ENCODE results near the gene SAMD15. TPM values are rescaled to one million over a fixed set of nuclear protein-coding genes. Genes with fewer than 3 reads are reported as not detected.

Gene SAMD15
- total RNA-seq, 4 donors from 2014 or later, result 0.11 TPM; not detected in 3

DNA sequence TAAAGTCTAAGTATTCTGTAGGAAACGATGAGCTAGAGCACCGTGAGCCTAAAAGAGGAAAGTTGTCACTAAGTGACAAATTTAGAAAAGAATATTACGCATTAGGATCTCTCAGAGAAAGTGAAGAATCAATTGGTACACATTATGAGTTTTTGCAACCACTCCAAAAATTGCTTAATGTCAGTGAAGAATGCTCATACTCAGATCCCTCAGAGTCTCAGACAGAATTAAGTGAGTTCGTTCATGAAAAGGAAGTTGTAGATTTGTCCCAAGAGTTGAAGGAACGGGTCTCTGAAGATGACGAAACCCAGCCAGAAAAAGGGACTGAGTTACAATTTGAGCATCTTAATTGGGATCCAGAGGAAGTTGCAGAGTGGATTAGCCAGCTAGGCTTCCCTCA is 1.5 kb downstream of the SAMD15 start:
- TF ChIP-seq, protein P1, sequence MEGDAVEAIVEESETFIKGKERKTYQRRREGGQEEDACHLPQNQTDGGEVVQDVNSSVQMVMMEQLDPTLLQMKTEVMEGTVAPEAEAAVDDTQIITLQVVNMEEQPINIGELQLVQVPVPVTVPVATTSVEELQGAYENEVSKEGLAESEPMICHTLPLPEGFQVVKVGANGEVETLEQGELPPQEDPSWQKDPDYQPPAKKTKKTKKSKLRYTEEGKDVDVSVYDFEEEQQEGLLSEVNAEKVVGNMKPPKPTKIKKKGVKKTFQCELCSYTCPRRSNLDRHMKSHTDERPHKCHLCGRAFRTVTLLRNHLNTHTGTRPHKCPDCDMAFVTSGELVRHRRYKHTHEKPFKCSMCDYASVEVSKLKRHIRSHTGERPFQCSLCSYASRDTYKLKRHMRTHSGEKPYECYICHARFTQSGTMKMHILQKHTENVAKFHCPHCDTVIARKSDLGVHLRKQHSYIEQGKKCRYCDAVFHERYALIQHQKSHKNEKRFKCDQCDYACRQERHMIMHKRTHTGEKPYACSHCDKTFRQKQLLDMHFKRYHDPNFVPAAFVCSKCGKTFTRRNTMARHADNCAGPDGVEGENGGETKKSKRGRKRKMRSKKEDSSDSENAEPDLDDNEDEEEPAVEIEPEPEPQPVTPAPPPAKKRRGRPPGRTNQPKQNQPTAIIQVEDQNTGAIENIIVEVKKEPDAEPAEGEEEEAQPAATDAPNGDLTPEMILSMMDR (IDR thresholded peaks at IDR 0.05 in 4 of 5, conservative IDR thresholded peaks at IDR 0.05 in 1 of 5), result no peak
- no peak for TF ChIP-seq POLR2A (IDR thresholded peaks at IDR 0.05)
- Histone ChIP-seq H3K4me3 (no peak overlapping the region), H3K4me1 (peaks cover 11 to 12% of the 10 kb centered on the region in 2 donors), H3K27ac (no peak overlapping the region), H3K36me3 (no peaks in the 10 kb centered on the region), H3K9me3 (no peaks in the 10 kb centered on the region), H3K27me3 (no peaks in the 10 kb centered on the region)
- in situ Hi-C loops (cut with MboI; ENCODE audit: low sequenced_read_pairs in 4 of 4) (no loop called here), intact Hi-C loops (cut with DNase I; ENCODE audit: low total_unique reads) (loop anchor here (5.0 kb wide), 1 partner anchor 76 kb away; no protein-coding TSS in a partner anchor)
- ATAC-seq, result no peak
- DNase-seq, result no peak

DNA sequence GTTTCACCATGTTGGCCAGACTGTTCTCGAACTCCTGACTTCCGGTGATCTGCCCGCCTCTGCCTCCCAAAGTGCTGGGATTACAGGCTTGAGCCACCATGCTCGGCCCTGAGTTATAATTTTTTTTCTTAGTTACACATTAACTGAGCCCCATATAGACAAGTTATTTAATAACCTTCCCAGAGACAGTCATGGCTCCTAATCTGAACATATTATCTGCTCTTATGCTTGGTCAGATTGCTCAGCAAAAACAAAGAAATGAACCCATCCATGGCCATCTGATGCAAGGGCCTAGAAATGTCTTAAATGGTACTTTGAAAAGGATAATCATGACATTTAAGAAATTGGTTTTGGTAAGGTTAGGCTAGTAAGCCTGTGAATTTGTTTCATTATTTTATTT is 13.0 kb downstream of the SAMD15 start:
- Histone ChIP-seq H3K4me1 (no peaks in the 10 kb centered on the region), H3K4me3 (no peak overlapping the region), H3K27me3 (no peaks in the 10 kb centered on the region), H3K27ac (no peak overlapping the region), H3K36me3 (no peaks in the 10 kb centered on the region), H3K9me3 (no peaks in the 10 kb centered on the region)
- in situ Hi-C loops (cut with MboI; ENCODE audit: low sequenced_read_pairs in 4 of 4) (no loop called here), intact Hi-C loops (cut with DNase I; ENCODE audit: low total_unique reads) (no loop called here)
- no peak for TF ChIP-seq POLR2A (IDR thresholded peaks at IDR 0.05)
- TF ChIP-seq, protein P1 (IDR thresholded peaks at IDR 0.05 in 4 of 5, conservative IDR thresholded peaks at IDR 0.05 in 1 of 5), result no peak
- no peak for DNase-seq
- ATAC-seq, result no peak

DNA sequence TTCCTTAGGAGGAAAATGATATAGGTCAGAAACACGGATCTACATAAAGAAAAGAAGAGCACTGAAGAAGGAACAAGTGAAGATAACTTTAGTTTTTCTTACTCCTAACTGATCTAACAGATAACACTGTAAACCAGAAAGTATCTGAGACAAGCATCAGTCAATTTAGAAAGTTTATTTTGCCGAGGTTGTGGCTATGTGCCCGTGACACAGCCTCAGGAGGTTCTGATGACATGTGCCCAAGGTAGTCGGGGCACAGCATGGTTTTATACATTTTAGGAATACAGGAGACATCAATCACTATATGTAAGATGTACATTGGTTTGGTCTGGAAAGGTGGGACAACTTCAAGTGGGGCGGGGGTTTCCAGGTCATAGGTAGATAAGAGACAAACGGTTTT is 23.0 kb downstream of the SAMD15 start:
- ATAC-seq (no peak), DNase-seq (no peak)
- in situ Hi-C loops (cut with MboI; ENCODE audit: low sequenced_read_pairs in 4 of 4) (no loop called here), intact Hi-C loops (cut with DNase I; ENCODE audit: low total_unique reads) (no loop called here)
- Histone ChIP-seq H3K36me3 (no peaks in the 10 kb centered on the region), H3K4me1 (no peaks in the 10 kb centered on the region), H3K27ac (no peak overlapping the region), H3K4me3 (no peak overlapping the region), H3K9me3 (no peaks in the 10 kb centered on the region), H3K27me3 (no peaks in the 10 kb centered on the region)
- TF ChIP-seq, protein P1 (IDR thresholded peaks at IDR 0.05 in 4 of 5, conservative IDR thresholded peaks at IDR 0.05 in 1 of 5), result no peak
- TF ChIP-seq POLR2A (IDR thresholded peaks at IDR 0.05), result no peak

DNA sequence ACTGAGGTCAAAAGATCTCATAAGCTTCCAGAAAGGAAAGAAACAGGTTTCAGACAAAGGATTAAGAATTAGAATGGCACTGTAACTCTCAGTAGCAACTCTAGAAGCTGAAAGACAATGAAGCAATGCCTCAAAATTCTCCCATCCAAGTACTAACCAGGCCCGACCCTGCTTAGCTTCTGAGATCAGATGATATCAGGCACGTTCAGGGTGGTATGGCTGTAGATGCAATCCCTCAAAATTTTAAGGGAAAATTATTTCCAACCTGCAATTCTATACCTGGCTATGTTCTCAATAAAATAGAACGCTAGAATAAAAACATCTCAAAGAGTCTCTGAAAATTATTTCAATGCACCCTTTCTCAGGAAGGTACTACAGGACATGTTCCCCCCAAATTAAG is 26.6 kb downstream of the SAMD15 start:
- H3K36me3 ChIP-seq, result no peaks in the 10 kb centered on the region
- ATAC-seq (no peak), DNase-seq (no peak)
- no peak overlapping the region for H3K27ac ChIP-seq
- no peak for TF ChIP-seq POLR2A (IDR thresholded peaks at IDR 0.05)
- TF ChIP-seq, protein P1 (IDR thresholded peaks at IDR 0.05 in 4 of 5, conservative IDR thresholded peaks at IDR 0.05 in 1 of 5), result no peak
- in situ Hi-C loops (cut with MboI; ENCODE audit: low sequenced_read_pairs in 4 of 4) (no loop called here), intact Hi-C loops (cut with DNase I; ENCODE audit: low total_unique reads) (no loop called here)
- H3K9me3 ChIP-seq, result no peaks in the 10 kb centered on the region
- H3K27me3 ChIP-seq, result no peaks in the 10 kb centered on the region
- H3K4me1 ChIP-seq, result no peaks in the 10 kb centered on the region
- no peak overlapping the region for H3K4me3 ChIP-seq

DNA sequence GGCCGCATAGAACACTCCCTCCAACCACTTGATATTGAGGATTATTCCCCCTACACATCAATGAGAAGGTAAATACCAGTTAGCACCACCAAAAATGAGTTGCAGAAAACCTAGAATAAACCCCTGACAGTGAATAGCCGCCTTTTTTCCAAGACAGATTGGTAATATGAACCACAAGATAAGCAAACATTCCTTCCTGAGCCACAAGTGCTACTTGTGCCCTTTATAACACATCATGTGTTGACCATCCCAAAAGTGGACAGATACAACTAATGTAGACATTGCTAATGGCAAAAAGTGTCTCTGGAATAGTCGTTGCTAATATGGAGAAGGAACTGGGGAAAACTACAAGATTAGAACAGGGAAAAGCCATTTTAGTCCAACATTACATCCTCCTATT is 28.9 kb downstream of the SAMD15 start:
- H3K27me3 ChIP-seq, result no peaks in the 10 kb centered on the region
- DNase-seq (no peak), ATAC-seq (no peak)
- in situ Hi-C loops (cut with MboI; ENCODE audit: low sequenced_read_pairs in 4 of 4) (no loop called here), intact Hi-C loops (cut with DNase I; ENCODE audit: low total_unique reads) (no loop called here)
- no peaks in the 10 kb centered on the region for H3K36me3 ChIP-seq
- TF ChIP-seq POLR2A (IDR thresholded peaks at IDR 0.05), result no peak
- TF ChIP-seq, protein P1 (IDR thresholded peaks at IDR 0.05 in 4 of 5, conservative IDR thresholded peaks at IDR 0.05 in 1 of 5), result no peak
- H3K27ac ChIP-seq, result no peak overlapping the region
- no peaks in the 10 kb centered on the region for H3K4me1 ChIP-seq
- H3K4me3 ChIP-seq, result no peak overlapping the region
- H3K9me3 ChIP-seq, result no peaks in the 10 kb centered on the region
